ENCODE data around the gene SPDYE2. TPM values are rescaled to one million over a fixed set of nuclear protein-coding genes. Genes with fewer than 3 reads are reported as not detected.

SPDYE2 gene
- total RNA-seq, 1 donor from 2014 or later, result not detected

Other genes with a start within 250 kb of the SPDYE2 start
- not detected in 2 replicates for gene SPDYE6, start 194.8 kb upstream of the SPDYE2 start, total RNA-seq (ENCODE audit: low replicate concordance)
- 29.1 and 44.5 TPM in 2 replicates for gene PRKRIP1, start 154.9 kb upstream of the SPDYE2 start, total RNA-seq (ENCODE audit: low replicate concordance)
- 15.7 and 21.9 TPM in 2 replicates for gene ORAI2, start 117.7 kb upstream of the SPDYE2 start, total RNA-seq (ENCODE audit: low replicate concordance)
- 6.5 and 50.7 TPM in 2 replicates for gene ALKBH4, start 86.4 kb upstream of the SPDYE2 start, total RNA-seq (ENCODE audit: low replicate concordance)
- gene LRWD1, start 86.2 kb upstream of the SPDYE2 start, total RNA-seq (ENCODE audit: low replicate concordance), result 16.9 and 31.8 TPM in 2 replicates
- gene POLR2J, start 72.3 kb upstream of the SPDYE2 start, total RNA-seq (ENCODE audit: low replicate concordance), result 11.4 and 26.2 TPM in 2 replicates
- gene RASA4B, start 33.4 kb upstream of the SPDYE2 start, total RNA-seq (ENCODE audit: low replicate concordance), result 0.99 and 3.9 TPM in 2 replicates
- gene UPK3BL2, start 7.5 kb upstream of the SPDYE2 start, total RNA-seq (ENCODE audit: low replicate concordance), result 0.21 and 0.77 TPM in 2 replicates
- gene POLR2J3, start 21.4 kb downstream of the SPDYE2 start, total RNA-seq (ENCODE audit: low replicate concordance), result 14.1 and 21.2 TPM in 2 replicates
- 6.1 and 22.8 TPM in 2 replicates for gene RASA4, start 65.5 kb downstream of the SPDYE2 start, total RNA-seq (ENCODE audit: low replicate concordance)
- 12.7 and 18.8 TPM in 2 replicates for gene UPK3BL1, start 91.6 kb downstream of the SPDYE2 start, total RNA-seq (ENCODE audit: low replicate concordance)
- gene SPDYE2B, start 99.1 kb downstream of the SPDYE2 start, total RNA-seq (ENCODE audit: low replicate concordance), result not detected in 2 replicates
- gene POLR2J2, start 120.4 kb downstream of the SPDYE2 start, total RNA-seq (ENCODE audit: low replicate concordance), result 1.7 and 2.6 TPM in 2 replicates
- gene FAM185A, start 197.8 kb downstream of the SPDYE2 start, total RNA-seq (ENCODE audit: low replicate concordance), result 16.6 and 19.9 TPM in 2 replicates

All from neural progenitor cell (in vitro differentiated cells).